ENCODE results near the gene FURIN.

- no peak for TF ChIP-seq CTCF (IDR thresholded peaks at IDR 0.05; ENCODE audit: low read depth, low read length, poor library complexity, severe bottlenecking)
- no peak for TF ChIP-seq EZH2phosphoT487 (IDR thresholded peaks at IDR 0.05; ENCODE audit: borderline replicate concordance, low read length)
Measured at GRCh38 chr15:90915808-90916440, 47.5 kb downstream of the FURIN start.

All from DOHH2 (cell line).